Measurements from ENCODE around the gene METRNL. TPM values are rescaled to one million over a fixed set of nuclear protein-coding genes. Genes with fewer than 3 reads are reported as not detected.

The METRNL gene
- total RNA-seq, 1 donor from 2014 or later: 156 TPM

GRCh38 chr17:83124871-83125514, 45.6 kb downstream of the METRNL start:
- no peak overlapping the region for H3K4me3 ChIP-seq
- H3K9me3 ChIP-seq: no peaks in the 10 kb centered on the region
- H3K4me1 ChIP-seq: no peaks in the 10 kb centered on the region
- H3K36me3 ChIP-seq: no peaks in the 10 kb centered on the region
- TF ChIP-seq POLR2A (IDR thresholded peaks at IDR 0.05): no peak
- TF ChIP-seq, protein P1, sequence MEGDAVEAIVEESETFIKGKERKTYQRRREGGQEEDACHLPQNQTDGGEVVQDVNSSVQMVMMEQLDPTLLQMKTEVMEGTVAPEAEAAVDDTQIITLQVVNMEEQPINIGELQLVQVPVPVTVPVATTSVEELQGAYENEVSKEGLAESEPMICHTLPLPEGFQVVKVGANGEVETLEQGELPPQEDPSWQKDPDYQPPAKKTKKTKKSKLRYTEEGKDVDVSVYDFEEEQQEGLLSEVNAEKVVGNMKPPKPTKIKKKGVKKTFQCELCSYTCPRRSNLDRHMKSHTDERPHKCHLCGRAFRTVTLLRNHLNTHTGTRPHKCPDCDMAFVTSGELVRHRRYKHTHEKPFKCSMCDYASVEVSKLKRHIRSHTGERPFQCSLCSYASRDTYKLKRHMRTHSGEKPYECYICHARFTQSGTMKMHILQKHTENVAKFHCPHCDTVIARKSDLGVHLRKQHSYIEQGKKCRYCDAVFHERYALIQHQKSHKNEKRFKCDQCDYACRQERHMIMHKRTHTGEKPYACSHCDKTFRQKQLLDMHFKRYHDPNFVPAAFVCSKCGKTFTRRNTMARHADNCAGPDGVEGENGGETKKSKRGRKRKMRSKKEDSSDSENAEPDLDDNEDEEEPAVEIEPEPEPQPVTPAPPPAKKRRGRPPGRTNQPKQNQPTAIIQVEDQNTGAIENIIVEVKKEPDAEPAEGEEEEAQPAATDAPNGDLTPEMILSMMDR (IDR thresholded peaks at IDR 0.05): no peak
- TF ChIP-seq POLR2AphosphoS5 (IDR thresholded peaks at IDR 0.05; ENCODE audit: insufficient read depth in 1 of 2, low read depth in 1 of 2): no peak
- no peak for DNase-seq (ENCODE audit: extremely low spot score in 2 of 2)
- intact Hi-C loops (cut with DNase I): no loop called here
- no peak overlapping the region for H3K27ac ChIP-seq
- H3K27me3 ChIP-seq: no peaks in the 10 kb centered on the region

DNA sequence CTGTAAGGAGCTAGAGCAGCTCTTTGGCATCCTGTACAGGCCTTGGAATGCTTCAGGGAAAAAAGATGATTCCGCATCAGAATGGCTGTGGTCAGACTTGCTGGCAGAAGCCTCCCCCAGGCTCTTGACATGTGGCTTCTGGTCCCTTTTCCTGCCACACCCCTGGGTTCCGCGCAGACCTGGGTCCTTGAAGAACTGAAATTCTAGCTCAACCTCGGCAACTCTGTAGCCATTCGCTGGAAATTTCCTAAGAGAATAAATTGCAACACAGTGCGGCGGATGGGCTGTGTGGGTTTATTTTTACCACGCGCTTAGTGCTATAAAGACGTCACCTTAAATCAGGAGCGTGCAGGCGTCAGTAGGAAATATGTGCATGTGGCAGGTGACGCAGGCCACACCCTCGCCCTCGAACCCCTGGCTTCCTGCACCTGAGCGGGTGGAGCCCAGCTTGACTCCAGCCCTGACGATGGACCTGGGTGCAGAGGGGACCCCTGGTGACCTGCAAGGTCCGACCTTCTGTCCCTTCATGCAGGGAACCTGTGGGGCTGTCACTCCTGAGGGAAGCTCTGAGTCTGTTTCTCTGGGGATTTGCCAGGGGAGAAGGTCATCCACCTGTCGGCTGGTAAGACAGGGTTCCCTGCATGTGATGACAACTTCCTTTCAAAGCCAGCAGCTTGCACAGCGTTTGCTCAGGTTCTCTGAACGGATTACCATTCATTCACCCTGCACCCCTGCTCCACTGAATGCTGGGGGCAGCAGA, 46.3 kb downstream of the METRNL start:
- no peaks in the 10 kb centered on the region for H3K36me3 ChIP-seq
- TF ChIP-seq POLR2AphosphoS5 (IDR thresholded peaks at IDR 0.05; ENCODE audit: insufficient read depth in 1 of 2, low read depth in 1 of 2): peak in 1 of 2 donors; percentile 44
- TF ChIP-seq POLR2A (IDR thresholded peaks at IDR 0.05): no peak
- H3K4me1 ChIP-seq: no peaks in the 10 kb centered on the region
- H3K4me3 ChIP-seq: no peak overlapping the region
- no peak for DNase-seq (ENCODE audit: extremely low spot score in 2 of 2)
- no peak overlapping the region for H3K27ac ChIP-seq
- H3K27me3 ChIP-seq: no peaks in the 10 kb centered on the region
- intact Hi-C loops (cut with DNase I): no loop called here
- H3K9me3 ChIP-seq: no peaks in the 10 kb centered on the region

GRCh38 chr17:83126275-83126811, 46.9 kb downstream of the METRNL start:
- TF ChIP-seq POLR2AphosphoS5 (IDR thresholded peaks at IDR 0.05; ENCODE audit: insufficient read depth in 1 of 2, low read depth in 1 of 2) (no peak), POLR2A (IDR thresholded peaks at IDR 0.05) (no peak)
- TF ChIP-seq, protein P1 (IDR thresholded peaks at IDR 0.05): no peak
- no peak for DNase-seq (ENCODE audit: extremely low spot score in 2 of 2)

DNA sequence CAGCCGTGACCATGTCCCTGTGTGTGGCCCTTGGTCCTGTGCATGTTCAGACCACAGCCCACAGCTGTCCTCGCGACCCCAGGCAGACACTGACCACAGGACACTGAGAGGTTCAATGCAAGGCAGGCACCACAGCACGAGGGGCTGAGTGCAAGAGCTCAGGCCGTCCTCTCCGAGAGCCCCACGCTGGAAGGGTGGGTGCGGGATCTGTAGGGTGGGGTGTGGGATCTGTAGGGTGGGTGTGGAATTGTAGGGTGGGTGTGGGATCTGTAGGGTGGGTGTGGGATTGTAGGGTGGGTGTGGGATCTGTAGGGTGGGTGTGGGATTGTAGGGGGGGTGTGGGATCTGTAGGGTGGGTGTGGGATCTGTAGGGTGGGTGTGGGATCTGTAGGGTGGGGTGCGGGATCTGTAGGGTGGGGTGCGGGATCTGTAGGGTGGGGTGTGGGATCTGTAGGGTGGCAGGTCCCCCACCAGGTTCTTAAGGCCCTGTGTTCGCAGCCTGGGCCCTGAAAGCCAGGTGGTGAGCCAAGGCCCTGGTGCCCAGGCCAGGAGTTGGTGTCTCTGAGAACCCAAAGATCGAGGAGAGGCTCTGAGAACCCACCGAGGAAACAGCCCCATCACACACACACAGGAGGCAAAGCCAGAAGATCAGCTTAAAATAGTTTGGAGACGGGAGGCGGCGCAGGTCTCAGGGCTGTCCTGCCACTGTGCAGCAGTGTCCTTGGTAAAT, 48.2 kb downstream of the METRNL start:
- intact Hi-C loops (cut with DNase I): no loop called here
- no peak for TF ChIP-seq POLR2AphosphoS5 (IDR thresholded peaks at IDR 0.05; ENCODE audit: insufficient read depth in 1 of 2, low read depth in 1 of 2)
- TF ChIP-seq, protein P1 (IDR thresholded peaks at IDR 0.05): no peak
- TF ChIP-seq POLR2A (IDR thresholded peaks at IDR 0.05): no peak
- H3K4me3 ChIP-seq: no peak overlapping the region
- H3K36me3 ChIP-seq: no peaks in the 10 kb centered on the region
- no peak for DNase-seq (ENCODE audit: extremely low spot score in 2 of 2)
- H3K9me3 ChIP-seq: no peaks in the 10 kb centered on the region
- no peaks in the 10 kb centered on the region for H3K4me1 ChIP-seq
- H3K27ac ChIP-seq: no peak overlapping the region
- H3K27me3 ChIP-seq: no peaks in the 10 kb centered on the region

More at GRCh38 chr17:83126275-83126811, 46.9 kb downstream of the METRNL start:
- Histone ChIP-seq H3K27me3 (no peaks in the 10 kb centered on the region), H3K27ac (no peak overlapping the region), H3K4me3 (no peak overlapping the region), H3K9me3 (no peaks in the 10 kb centered on the region), H3K4me1 (no peaks in the 10 kb centered on the region), H3K36me3 (no peaks in the 10 kb centered on the region)
- intact Hi-C loops (cut with DNase I): no loop called here
